Sigmoid colon (tissue), 7 donors: Measurements from ENCODE around the gene GUCY1B1. TPM values are rescaled to one million over a fixed set of nuclear protein-coding genes. Genes with fewer than 3 reads are reported as not detected.

ENCODE experiments used
- DNase-seq: peaks from one replicate; pipeline ENCODE4 v3.0.0-alpha.2; 2019
- H3K27ac ChIP-seq, 4 donors: fragments of 200-600 bp; sonication (generic); one replicate each; pipeline ENCODE4 v1.5.1; 2016 to 2019; ENCODE audit warnings: mild to moderate bottlenecking in 1 of 4
- H3K27me3 ChIP-seq, 3 donors: fragments of 200-600 bp; sonication (generic); one replicate each; pipeline ENCODE4 v1.5.1; 2019; ENCODE audit warnings: mild to moderate bottlenecking in 1 of 3
- H3K36me3 ChIP-seq, 4 donors: fragments of 200-600 bp; sonication (generic); one replicate each; pipeline ENCODE4 v1.5.1; 2016 to 2019
- H3K4me1 ChIP-seq, 4 donors: fragments of 200-600 bp; sonication (generic); one replicate each; pipeline ENCODE4 v1.5.1; 2017 to 2019
- H3K4me3 ChIP-seq, 4 donors: fragments of 200-600 bp; sonication (generic); one replicate each; pipeline ENCODE4 v1.5.1; 2017 to 2019; ENCODE audit warnings: mild to moderate bottlenecking in 2 of 4, moderate library complexity in 1 of 4
- H3K9me3 ChIP-seq, 4 donors: fragments of 200-600 bp in 3 of 4; sonication (generic) in 3 of 4; one replicate each; pipeline versions ENCODE4 v1.5.1 to v1.6.1; 2013 to 2019
- EP300 ChIP-seq, 4 donors: sonication (generic); formaldehyde crosslinking; IDR thresholded peaks; one replicate each; pipeline ENCODE4 v1.6.1; 2017; ENCODE audit warnings: antibody characterized with exemption in 4 of 4
- POLR2A ChIP-seq, 2 donors: fragments of 450-650 bp; IDR thresholded peaks; one replicate each; pipeline ENCODE4 v1.6.1; 2016; ENCODE audit warnings: antibody characterized with exemption in 2 of 2, mild to moderate bottlenecking in 2 of 2, moderate library complexity in 2 of 2
- POLR2AphosphoS5 ChIP-seq, 4 donors: sonication (generic); formaldehyde crosslinking; IDR thresholded peaks; one replicate each; pipeline ENCODE4 v1.6.1; 2017; ENCODE audit warnings: antibody characterized with exemption in 4 of 4
- WGBS, 2 donors: extraction: QIAGEN DNeasy Blood & Tissue Kit; methylation state at CpG; one replicate each; pipeline ENCODE4 v1.1.7; 2013; 5-methylcytosine and 5-hydroxymethylcytosine counted together
- intact Hi-C: fragments of 100-400 bp; cut with DNase I; formaldehyde crosslinking; loops from one replicate; pipeline ENCODE4 v1.15.1; 2023
- polyA plus RNA-seq, 3 donors: library from polyadenylated mRNA; stranded (reverse); fragments of 200-250 nt; gene quantifications; one replicate each; pipeline ENCODE4 v1.2.3, GENCODE V29; 2013
- total RNA-seq, 4 donors: library from RNA; depleted of rRNA; stranded (reverse); fragments of >200 nt; gene quantifications; one replicate each; pipeline ENCODE4 v1.1.0, GENCODE V29; 2016
- TF ChIP-seq, protein P1 (sequence below), 4 experiments: fragments of 450-650 bp in 3 of 4; fragments of 200-600 bp in 1 of 4; IDR thresholded peaks; one replicate each; pipeline ENCODE4 v1.5.1; 2016 to 2019; ENCODE audit warnings: antibody characterized with exemption in 4 of 4, mild to moderate bottlenecking in 3 of 4, moderate library complexity in 2 of 4
- donor health status: healthy with polysubstance abuse.
- donor health status: Bipolar disorder and iron deficiency.
- donor health status: healthy.

The GUCY1B1 gene
- total and polyA plus RNA-seq, 7 donors = 0.92 to 115 (median 45.1) TPM

DNA sequence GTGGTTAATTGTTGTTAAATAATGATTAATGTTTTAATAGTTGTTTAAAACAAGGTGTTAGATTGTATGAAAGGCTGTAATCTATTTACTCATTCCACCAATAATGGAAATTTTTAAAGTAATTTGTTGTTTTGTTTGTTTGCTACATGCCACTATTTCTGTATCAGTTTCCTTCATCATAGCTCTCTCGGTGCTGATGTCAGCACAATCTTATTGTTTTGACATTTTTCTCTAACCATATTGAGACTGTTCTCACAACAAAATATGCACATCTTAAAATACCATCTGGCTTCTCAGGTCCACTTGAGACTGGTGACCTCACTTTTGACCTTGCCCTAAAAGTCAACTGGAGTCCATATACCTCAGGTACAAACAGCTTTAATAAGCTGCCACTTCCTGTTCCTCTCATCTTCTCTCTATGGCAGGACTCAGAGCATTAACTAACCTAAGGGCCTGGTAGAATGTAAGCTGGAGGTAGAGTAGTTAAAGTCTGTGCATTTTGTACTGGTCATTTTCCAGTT, 1.0 kb upstream of the GUCY1B1 start:
- TF ChIP-seq POLR2AphosphoS5 (IDR thresholded peaks at IDR 0.05) = no peak
- no peak for TF ChIP-seq POLR2A (IDR thresholded peaks at IDR 0.05)
- TF ChIP-seq, protein P1, sequence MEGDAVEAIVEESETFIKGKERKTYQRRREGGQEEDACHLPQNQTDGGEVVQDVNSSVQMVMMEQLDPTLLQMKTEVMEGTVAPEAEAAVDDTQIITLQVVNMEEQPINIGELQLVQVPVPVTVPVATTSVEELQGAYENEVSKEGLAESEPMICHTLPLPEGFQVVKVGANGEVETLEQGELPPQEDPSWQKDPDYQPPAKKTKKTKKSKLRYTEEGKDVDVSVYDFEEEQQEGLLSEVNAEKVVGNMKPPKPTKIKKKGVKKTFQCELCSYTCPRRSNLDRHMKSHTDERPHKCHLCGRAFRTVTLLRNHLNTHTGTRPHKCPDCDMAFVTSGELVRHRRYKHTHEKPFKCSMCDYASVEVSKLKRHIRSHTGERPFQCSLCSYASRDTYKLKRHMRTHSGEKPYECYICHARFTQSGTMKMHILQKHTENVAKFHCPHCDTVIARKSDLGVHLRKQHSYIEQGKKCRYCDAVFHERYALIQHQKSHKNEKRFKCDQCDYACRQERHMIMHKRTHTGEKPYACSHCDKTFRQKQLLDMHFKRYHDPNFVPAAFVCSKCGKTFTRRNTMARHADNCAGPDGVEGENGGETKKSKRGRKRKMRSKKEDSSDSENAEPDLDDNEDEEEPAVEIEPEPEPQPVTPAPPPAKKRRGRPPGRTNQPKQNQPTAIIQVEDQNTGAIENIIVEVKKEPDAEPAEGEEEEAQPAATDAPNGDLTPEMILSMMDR (IDR thresholded peaks at IDR 0.05) = no peak
- intact Hi-C loops = loop anchor here (2.0 kb wide), 2 partner anchors 91 to 317 kb away; partner anchors contain the start of gene GUCY1A1
- Histone ChIP-seq H3K27me3 (no peaks in the 10 kb centered on the region), H3K9me3 (no peaks in the 10 kb centered on the region), H3K36me3 (no peaks in the 10 kb centered on the region), H3K4me1 (peaks cover 0 to 35% (median 18%) of the 10 kb centered on the region in 4 donors), H3K4me3 (no peak overlapping the region), H3K27ac (peak overlapping the region; percentile 94 to 97 (median 95))
- whole genome bisulfite sequencing, 2 donors = 91 to 96% methylated on average over 1 of the region's 1 CpG
- DNase-seq = no peak

DNA sequence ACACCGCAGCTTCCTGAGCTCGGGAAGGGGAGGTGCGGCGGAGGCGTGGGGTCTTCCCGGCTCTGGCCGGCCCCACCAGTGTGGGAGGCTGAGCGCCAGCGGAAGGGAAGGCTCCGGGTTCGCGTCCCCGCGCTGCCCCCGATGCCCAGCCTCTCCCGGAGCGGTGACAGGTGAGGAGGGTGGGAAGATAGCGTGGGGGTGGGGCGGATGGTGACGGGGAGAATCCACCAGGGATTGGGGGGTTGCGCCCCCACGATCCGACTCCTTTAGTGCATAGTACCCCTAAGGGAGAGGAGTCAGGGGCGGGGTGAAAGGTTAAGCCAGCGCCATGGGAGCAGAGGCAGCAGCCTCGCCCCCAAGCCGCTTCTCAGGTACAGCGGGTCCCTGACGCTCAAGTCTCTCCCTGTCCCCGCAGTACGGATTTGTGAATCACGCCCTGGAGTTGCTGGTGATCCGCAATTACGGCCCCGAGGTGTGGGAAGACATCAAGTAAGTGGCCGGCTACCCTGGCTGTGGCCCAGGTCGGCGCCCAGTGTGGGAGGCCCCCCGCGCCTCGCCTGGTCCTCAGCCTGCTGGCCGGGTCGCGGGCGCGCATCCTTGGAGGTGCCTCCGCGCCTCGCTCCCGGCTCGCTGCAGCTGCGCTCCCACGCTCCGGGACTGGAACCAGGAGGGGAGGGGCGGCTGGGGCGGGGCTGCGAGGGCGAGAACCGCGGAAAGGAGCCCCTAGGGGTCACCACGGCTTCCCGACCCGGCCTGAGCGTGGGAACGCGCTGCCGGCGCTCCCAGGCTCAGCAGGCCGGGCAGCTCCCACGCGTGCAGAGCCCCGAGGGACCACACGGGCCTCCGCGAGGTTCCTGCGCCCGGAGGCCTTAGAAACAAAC, 791 bp downstream of the GUCY1B1 start:
- Histone ChIP-seq H3K9me3 (no peaks in the 10 kb centered on the region), H3K4me1 (peaks cover 0 to 50% (median 30%) of the 10 kb centered on the region in 4 donors), H3K4me3 (peak overlapping the region; percentile 84 to 95 (median 93)), H3K27ac (peak overlapping the region; percentile 94 to 97 (median 95)), H3K27me3 (no peaks in the 10 kb centered on the region), H3K36me3 (no peaks in the 10 kb centered on the region)
- WGBS, 2 donors = 1 to 2% methylated on average over 77 of the region's 77 CpGs
- intact Hi-C loops = loop anchor here (2.0 to 5.0 kb wide), 3 partner anchors 93 to 319 kb away; partner anchors contain the start of genes CTSO and GUCY1A1
- peak; percentile 89 for DNase-seq
- peak in 1 of 2 donors; percentile 7 for TF ChIP-seq POLR2A (IDR thresholded peaks at IDR 0.05)
- peak in 2 of 4 donors; percentile 41 to 60 for TF ChIP-seq POLR2AphosphoS5 (IDR thresholded peaks at IDR 0.05)
- TF ChIP-seq, protein P1 (IDR thresholded peaks at IDR 0.05) = peak in 1 of 4 experiments; percentile 5
- no peak for TF ChIP-seq EP300 (IDR thresholded peaks at IDR 0.05)

DNA sequence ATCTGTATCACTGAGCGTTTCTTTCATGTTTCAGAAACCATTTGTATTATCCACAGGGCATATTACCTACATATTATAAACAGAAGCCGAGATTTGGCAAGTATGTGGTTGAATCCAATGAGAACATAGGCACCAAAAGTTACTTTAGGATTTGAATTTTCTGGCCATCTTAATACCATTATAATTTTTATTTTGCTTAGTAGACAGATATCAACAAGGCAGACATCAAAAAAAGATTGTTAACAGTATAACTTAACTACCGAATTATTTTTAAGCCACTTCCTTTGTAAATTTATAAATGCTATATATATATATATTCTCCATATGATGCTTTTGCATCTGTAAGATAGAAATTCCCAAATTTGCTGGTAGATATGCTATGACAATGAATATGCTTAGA, 2.2 kb downstream of the GUCY1B1 start:
- no peak for DNase-seq
- WGBS, 2 donors = 84 to 91% methylated on average over 3 of the region's 3 CpGs
- no peaks in the 10 kb centered on the region for H3K27me3 ChIP-seq
- H3K4me1 ChIP-seq = peaks cover 0 to 63% (median 43%) of the 10 kb centered on the region in 4 donors
- intact Hi-C loops = loop anchor here (5.0 kb wide), 1 partner anchor 191 kb away; the partner anchor contains the start of gene CTSO
- TF ChIP-seq POLR2AphosphoS5 (IDR thresholded peaks at IDR 0.05) (no peak), EP300 (IDR thresholded peaks at IDR 0.05) (no peak), POLR2A (IDR thresholded peaks at IDR 0.05) (no peak)
- TF ChIP-seq, protein P1 (IDR thresholded peaks at IDR 0.05) = no peak
- peak overlapping the region in 1 of 4 donors; percentile 95 for H3K4me3 ChIP-seq
- H3K27ac ChIP-seq = peak overlapping the region; percentile 94 to 97 (median 95)
- no peaks in the 10 kb centered on the region for H3K36me3 ChIP-seq
- no peaks in the 10 kb centered on the region for H3K9me3 ChIP-seq

DNA sequence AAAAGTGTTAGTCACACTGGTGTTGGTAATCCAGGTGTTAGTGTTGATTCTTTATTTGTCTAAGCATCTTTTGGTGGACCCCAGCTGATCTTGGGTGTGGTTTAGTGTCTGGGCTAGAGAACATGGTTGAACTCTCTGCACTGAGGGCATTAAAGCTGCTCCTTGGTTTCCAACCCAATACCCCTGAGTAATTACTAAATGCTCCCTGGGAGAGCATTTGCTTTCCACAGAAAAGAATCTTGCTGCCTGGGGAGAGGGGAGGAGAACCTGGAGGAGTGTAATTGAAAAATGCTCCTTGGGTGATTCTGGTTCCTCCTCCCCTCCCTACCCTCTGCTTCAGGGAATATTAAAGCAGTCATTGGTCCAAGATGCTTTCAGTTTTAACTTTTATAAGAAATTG, 3.1 kb downstream of the GUCY1B1 start:
- no peaks in the 10 kb centered on the region for H3K9me3 ChIP-seq
- peaks cover 0 to 72% (median 47%) of the 10 kb centered on the region in 4 donors for H3K4me1 ChIP-seq
- peak overlapping the region; percentile 14 to 97 (median 78) for H3K27ac ChIP-seq
- no peak for DNase-seq
- no peak overlapping the region for H3K4me3 ChIP-seq
- H3K36me3 ChIP-seq = no peaks in the 10 kb centered on the region
- H3K27me3 ChIP-seq = no peaks in the 10 kb centered on the region
- TF ChIP-seq EP300 (IDR thresholded peaks at IDR 0.05) (no peak), POLR2AphosphoS5 (IDR thresholded peaks at IDR 0.05) (no peak), POLR2A (IDR thresholded peaks at IDR 0.05) (no peak)
- TF ChIP-seq, protein P1 (IDR thresholded peaks at IDR 0.05) = no peak
- intact Hi-C loops = loop anchor here (5.0 kb wide), 1 partner anchor 190 kb away; the partner anchor contains the start of gene CTSO
